HFFc6 (cell line): ENCODE measurements around the gene ST8SIA6. TPM values are rescaled to one million over a fixed set of nuclear protein-coding genes. Genes with fewer than 3 reads are reported as not detected.
"Not testable (repeated sequence)": the region's sequence is repeated elsewhere in the genome, so short reads cannot be mapped to it uniquely, and the experiment has no call there.

Source experiments
- DNase-seq: peaks from one replicate; pipeline ENCODE4 v3.0.0-alpha.2; 2018
- H3K27ac Mint-ChIP-seq: 2 replicates; pipeline ENCODE4 v1.8.0; 2020; ENCODE audit warnings: mild to moderate bottlenecking, mixed read lengths
- H3K27me3 Mint-ChIP-seq: 2 replicates; pipeline ENCODE4 v1.8.0; 2021; ENCODE audit warnings: mild to moderate bottlenecking, moderate library complexity, mixed read lengths; ENCODE audit not compliant: insufficient read depth
- H3K36me3 Mint-ChIP-seq: 2 replicates; pipeline ENCODE4 v1.8.0; 2021; ENCODE audit warnings: low read depth, mixed read lengths
- H3K4me1 Mint-ChIP-seq: 2 replicates; pipeline ENCODE4 v1.8.0; 2020; ENCODE audit warnings: low read depth, mixed read lengths
- H3K4me3 Mint-ChIP-seq: 2 replicates; pipeline ENCODE4 v1.8.0; 2020; ENCODE audit warnings: mild to moderate bottlenecking, moderate library complexity, mixed read lengths
- H3K9me3 Mint-ChIP-seq: 2 replicates; pipeline ENCODE4 v1.8.0; 2020; ENCODE audit warnings: mild to moderate bottlenecking, mixed read lengths
- CTCF ChIP-seq: fragments of 200-600 bp; sonication (generic); IDR thresholded peaks from 2 replicates; pipeline ENCODE4 v1.5.0; 2021; ENCODE audit warnings: antibody characterized with exemption, mild to moderate bottlenecking
- total RNA-seq, 6 experiments: library from RNA; stranded (reverse); fragmentation: NEBNext Ultra II Directional; extraction: Animal tissue kit (Norgen Biotek cat#: 25700); gene quantifications; 2 replicates in 1 of 6; 3 replicates in 5 of 6; pipeline ENCODE4 v1.2.3, GENCODE V29; 2021

Gene ST8SIA6
- total RNA-seq, 6 experiments from 2014 or later, result not detected

- no peak overlapping the region for H3K4me3 Mint-ChIP-seq
- H3K27me3 Mint-ChIP-seq, result peaks cover 17% of the 10 kb centered on the region
- H3K36me3 Mint-ChIP-seq, result no peaks in the 10 kb centered on the region
- no peak overlapping the region for H3K27ac Mint-ChIP-seq
- H3K9me3 Mint-ChIP-seq, result no peaks in the 10 kb centered on the region
- peak; percentile 7 for DNase-seq
- peak; percentile 76 for TF ChIP-seq CTCF
- H3K4me1 Mint-ChIP-seq, result no peaks in the 10 kb centered on the region
Measured at GRCh38 chr10:17409170-17409733, 45.1 kb downstream of the ST8SIA6 start.

- no peak overlapping the region for H3K4me3 Mint-ChIP-seq
- H3K36me3 Mint-ChIP-seq, result no peaks in the 10 kb centered on the region
- TF ChIP-seq CTCF, result no peak
- DNase-seq, result no peak
- H3K27me3 Mint-ChIP-seq, result peaks cover 25% of the 10 kb centered on the region
- no peaks in the 10 kb centered on the region for H3K4me1 Mint-ChIP-seq
- H3K9me3 Mint-ChIP-seq, result no peaks in the 10 kb centered on the region
- no peak overlapping the region for H3K27ac Mint-ChIP-seq
Measured at GRCh38 chr10:17407047-17407446, 47.3 kb downstream of the ST8SIA6 start.

- H3K36me3 Mint-ChIP-seq, result no peaks in the 10 kb centered on the region
- TF ChIP-seq CTCF, result no peak
- H3K4me1 Mint-ChIP-seq, result no peaks in the 10 kb centered on the region
- no peak for DNase-seq
- H3K27ac Mint-ChIP-seq, result no peak overlapping the region
- H3K9me3 Mint-ChIP-seq, result peaks cover 2% of the 10 kb centered on the region; the same call in 1 of the 2 replicates
- H3K27me3 Mint-ChIP-seq, result peaks cover 17% of the 10 kb centered on the region
- H3K4me3 Mint-ChIP-seq, result no peak overlapping the region
Measured at GRCh38 chr10:17406036-17406834, 48.2 kb downstream of the ST8SIA6 start.

- H3K27ac Mint-ChIP-seq, result no peak overlapping the region
- no peak for TF ChIP-seq CTCF
- H3K4me1 Mint-ChIP-seq, result no peaks in the 10 kb centered on the region
- peaks cover 4% of the 10 kb centered on the region; the same call in 1 of the 2 replicates for H3K9me3 Mint-ChIP-seq
- no peak overlapping the region for H3K4me3 Mint-ChIP-seq
- peaks cover 26% of the 10 kb centered on the region for H3K27me3 Mint-ChIP-seq
- no peak for DNase-seq
- no peaks in the 10 kb centered on the region for H3K36me3 Mint-ChIP-seq
Measured at GRCh38 chr10:17403161-17403560, 51.2 kb downstream of the ST8SIA6 start.

- H3K4me3 Mint-ChIP-seq, H3K27ac Mint-ChIP-seq, H3K36me3 Mint-ChIP-seq, DNase-seq, H3K9me3 Mint-ChIP-seq, H3K4me1 Mint-ChIP-seq: not testable (repeated sequence)
- H3K27me3 Mint-ChIP-seq, result peaks cover 30% of the 10 kb centered on the region
Measured at GRCh38 chr10:17402040-17402439, 52.4 kb downstream of the ST8SIA6 start.

GRCh38 chr10:17396004-17396403 is 58.4 kb downstream of the ST8SIA6 start:
- peaks cover 51% of the 10 kb centered on the region for H3K27me3 Mint-ChIP-seq
- no peak for TF ChIP-seq CTCF
- no peak for DNase-seq
- H3K4me3 Mint-ChIP-seq, result no peak overlapping the region
- H3K36me3 Mint-ChIP-seq, result no peaks in the 10 kb centered on the region
- H3K4me1 Mint-ChIP-seq, result no peaks in the 10 kb centered on the region
- H3K9me3 Mint-ChIP-seq, result no peaks in the 10 kb centered on the region
- H3K27ac Mint-ChIP-seq, result no peak overlapping the region
